Endodermal cell (in vitro differentiated cells): Measurements from ENCODE around the gene ERGIC1. TPM values are rescaled to one million over a fixed set of nuclear protein-coding genes. Genes with fewer than 3 reads are reported as not detected.

ENCODE experiments used
- DNase-seq: peaks from one replicate; pipeline ENCODE4 v3.0.0-alpha.2; 2017
- H3K27ac ChIP-seq: 2 replicates; pipeline ENCODE4 v1.5.1; 2013; ENCODE audit warnings: mild to moderate bottlenecking, low read depth, low read length, moderate library complexity
- H3K27me3 ChIP-seq: 2 replicates; pipeline ENCODE4 v1.6.1; 2013; ENCODE audit warnings: mild to moderate bottlenecking, low read length, moderate library complexity; ENCODE audit not compliant: insufficient read depth, control insufficient read depth, poor library complexity, severe bottlenecking
- H3K36me3 ChIP-seq: 2 replicates; pipeline ENCODE4 v1.7.0; 2013; ENCODE audit warnings: mild to moderate bottlenecking, low read length, moderate library complexity; ENCODE audit not compliant: control insufficient read depth, insufficient read depth
- H3K4me1 ChIP-seq: one replicate; pipeline ENCODE4 v1.7.0; 2013; ENCODE audit warnings: low read length; ENCODE audit not compliant: control insufficient read depth, insufficient read depth
- H3K4me3 ChIP-seq: 2 replicates; pipeline ENCODE4 v1.5.1; 2013; ENCODE audit warnings: mild to moderate bottlenecking, low read length, moderate library complexity
- H3K9ac ChIP-seq: 2 replicates; pipeline ENCODE4 v1.6.1; 2013; ENCODE audit warnings: mild to moderate bottlenecking, low read length, moderate library complexity; ENCODE audit not compliant: poor library complexity, severe bottlenecking; ENCODE audit errors: extremely low read depth
- H3K9me3 ChIP-seq: 2 replicates; pipeline ENCODE4 v1.6.1; 2013; ENCODE audit warnings: mild to moderate bottlenecking, low read length, moderate library complexity; ENCODE audit not compliant: control insufficient read depth
- H3K27ac Mint-ChIP-seq: 2 replicates; pipeline ENCODE4 v1.8.0; 2020; ENCODE audit warnings: mixed read lengths
- H3K27me3 Mint-ChIP-seq: 2 replicates; pipeline ENCODE4 v1.8.0; 2021; ENCODE audit warnings: mild to moderate bottlenecking, mixed read lengths; ENCODE audit not compliant: insufficient read depth
- H3K36me3 Mint-ChIP-seq: 2 replicates; pipeline ENCODE4 v1.8.0; 2020; ENCODE audit warnings: low read depth, mixed read lengths
- H3K4me1 Mint-ChIP-seq: 2 replicates; pipeline ENCODE4 v1.8.0; 2020; ENCODE audit warnings: mixed read lengths
- H3K4me3 Mint-ChIP-seq: 2 replicates; pipeline ENCODE4 v1.8.0; 2020; ENCODE audit warnings: mild to moderate bottlenecking, moderate library complexity, mixed read lengths
- H3K9me3 Mint-ChIP-seq: 2 replicates; pipeline ENCODE4 v1.8.0; 2020; ENCODE audit warnings: mild to moderate bottlenecking, mixed read lengths
- WGBS, 2 experiments: methylation state at CpG; one replicate each; pipeline versions ENCODE4 v1.1.5 to v1.1.7; 2013; ENCODE audit warnings: missing lambda C conversion rate in 2 of 2, mixed read lengths in 1 of 2; ENCODE audit not compliant: insufficient coverage in 1 of 2, insufficient read length in 1 of 2; 5-methylcytosine and 5-hydroxymethylcytosine counted together
- total RNA-seq, 2 donors: library from RNA; stranded (reverse); fragmentation: NEBNext Ultra II Directional in 1 of 2; extraction: Animal tissue kit (Norgen Biotek cat#: 25700) in 1 of 2; gene quantifications; 2 replicates in 1 of 2; 3 replicates in 1 of 2; pipeline ENCODE4 v1.2.1, GENCODE V29; 2021
- TF ChIP-seq, protein P1 (sequence below): fragments of 200-600 bp; sonication (generic); conservative IDR thresholded peaks from 2 replicates; pipeline ENCODE4 v1.5.0; 2021; ENCODE audit warnings: antibody characterized with exemption, mild to moderate bottlenecking

ERGIC1 gene
- total RNA-seq, 2 donors from 2014 or later, result 81.9 to 94.8 TPM

- Histone ChIP-seq H3K9me3 (no peaks in the 10 kb centered on the region), H3K36me3 (no peaks in the 10 kb centered on the region), H3K27ac (no peak overlapping the region), H3K27me3 (no peaks in the 10 kb centered on the region), H3K4me1 (no peaks in the 10 kb centered on the region), H3K4me3 (no peak overlapping the region), H3K9ac (no peak overlapping the region)
- TF ChIP-seq, protein P1, sequence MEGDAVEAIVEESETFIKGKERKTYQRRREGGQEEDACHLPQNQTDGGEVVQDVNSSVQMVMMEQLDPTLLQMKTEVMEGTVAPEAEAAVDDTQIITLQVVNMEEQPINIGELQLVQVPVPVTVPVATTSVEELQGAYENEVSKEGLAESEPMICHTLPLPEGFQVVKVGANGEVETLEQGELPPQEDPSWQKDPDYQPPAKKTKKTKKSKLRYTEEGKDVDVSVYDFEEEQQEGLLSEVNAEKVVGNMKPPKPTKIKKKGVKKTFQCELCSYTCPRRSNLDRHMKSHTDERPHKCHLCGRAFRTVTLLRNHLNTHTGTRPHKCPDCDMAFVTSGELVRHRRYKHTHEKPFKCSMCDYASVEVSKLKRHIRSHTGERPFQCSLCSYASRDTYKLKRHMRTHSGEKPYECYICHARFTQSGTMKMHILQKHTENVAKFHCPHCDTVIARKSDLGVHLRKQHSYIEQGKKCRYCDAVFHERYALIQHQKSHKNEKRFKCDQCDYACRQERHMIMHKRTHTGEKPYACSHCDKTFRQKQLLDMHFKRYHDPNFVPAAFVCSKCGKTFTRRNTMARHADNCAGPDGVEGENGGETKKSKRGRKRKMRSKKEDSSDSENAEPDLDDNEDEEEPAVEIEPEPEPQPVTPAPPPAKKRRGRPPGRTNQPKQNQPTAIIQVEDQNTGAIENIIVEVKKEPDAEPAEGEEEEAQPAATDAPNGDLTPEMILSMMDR, result no peak
- Mint-ChIP-seq H3K4me1 (peaks cover 9% of the 10 kb centered on the region), H3K36me3 (no peaks in the 10 kb centered on the region), H3K9me3 (no peaks in the 10 kb centered on the region), H3K4me3 (no peak overlapping the region), H3K27ac (no peak overlapping the region), H3K27me3 (peaks cover 18% of the 10 kb centered on the region)
- WGBS, 2 experiments, result 90 to 93% methylated on average over 2 to 3 of the region's 3 CpGs
- DNase-seq, result no peak
Measured at GRCh38 chr5:172819569-172819968, 14.5 kb upstream of the ERGIC1 start.

DNA sequence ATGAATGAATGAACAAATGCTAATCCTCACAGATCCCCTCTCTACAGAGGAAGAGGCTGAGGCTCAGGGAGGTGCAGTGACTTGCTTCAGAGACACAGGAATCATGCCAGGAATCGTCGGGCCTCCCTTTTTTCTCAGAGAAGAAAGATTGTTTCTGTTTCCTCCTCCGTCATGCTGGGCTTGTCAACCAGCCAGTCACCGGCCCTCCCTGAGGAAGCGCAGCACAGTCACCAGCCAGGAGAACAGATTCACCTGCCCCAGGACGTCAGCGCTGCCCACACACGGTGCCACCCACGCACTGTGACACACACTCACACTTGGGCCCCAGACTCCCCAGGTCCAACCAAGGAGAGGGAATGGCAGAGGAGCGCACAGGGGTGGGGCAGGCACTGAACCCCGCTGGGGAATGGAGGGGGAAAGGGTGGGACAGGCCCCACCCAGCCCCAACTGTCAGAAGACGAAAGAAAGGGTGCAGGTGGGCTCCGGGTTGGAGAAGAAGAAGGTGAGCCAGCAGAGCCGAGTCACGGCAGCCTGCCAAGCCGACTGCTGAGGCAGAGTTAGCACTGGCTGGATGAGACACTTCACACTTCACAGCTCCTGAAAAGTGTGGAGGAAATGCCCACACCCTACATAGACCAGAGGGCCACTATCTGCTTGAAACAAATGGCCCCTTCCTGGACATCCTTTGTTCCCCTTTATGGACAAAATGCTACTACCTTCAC lies 13.8 kb upstream of the ERGIC1 start:
- Histone ChIP-seq H3K4me1 (no peaks in the 10 kb centered on the region), H3K4me3 (no peak overlapping the region), H3K27me3 (no peaks in the 10 kb centered on the region), H3K9me3 (peaks cover 2% of the 10 kb centered on the region), H3K36me3 (no peaks in the 10 kb centered on the region), H3K9ac (no peak overlapping the region), H3K27ac (no peak overlapping the region)
- Mint-ChIP-seq H3K36me3 (no peaks in the 10 kb centered on the region), H3K27me3 (peaks cover 18% of the 10 kb centered on the region), H3K9me3 (peaks cover 3% of the 10 kb centered on the region), H3K27ac (no peak overlapping the region), H3K4me3 (no peak overlapping the region), H3K4me1 (peaks cover 9% of the 10 kb centered on the region)
- peak; percentile 46 for DNase-seq
- WGBS, 2 experiments, result 71 to 79% methylated on average over 9 to 16 of the region's 16 CpGs
- TF ChIP-seq, protein P1, result no peak

- Histone ChIP-seq H3K9ac (no peak overlapping the region), H3K36me3 (no peaks in the 10 kb centered on the region), H3K9me3 (peaks cover 14% of the 10 kb centered on the region), H3K27ac (no peak overlapping the region), H3K4me1 (no peaks in the 10 kb centered on the region), H3K4me3 (no peak overlapping the region), H3K27me3 (no peaks in the 10 kb centered on the region)
- 67 to 80% methylated on average over 3 to 6 of the region's 6 CpGs for WGBS, 2 experiments
- Mint-ChIP-seq H3K27ac (no peak overlapping the region), H3K4me1 (peaks cover 9% of the 10 kb centered on the region), H3K9me3 (peaks cover 16% of the 10 kb centered on the region), H3K4me3 (no peak overlapping the region), H3K36me3 (no peaks in the 10 kb centered on the region), H3K27me3 (peaks cover 30% of the 10 kb centered on the region)
- no peak for DNase-seq
- TF ChIP-seq, protein P1, result no peak
Measured at GRCh38 chr5:172821340-172821985, 12.6 kb upstream of the ERGIC1 start.
